HFFc6 (cell line): ENCODE results near the gene SQSTM1. TPM values are rescaled to one million over a fixed set of nuclear protein-coding genes. Genes with fewer than 3 reads are reported as not detected.

ENCODE experiments used
- DNase-seq: peaks from one replicate; pipeline ENCODE4 v3.0.0-alpha.2; 2018
- H3K27ac Mint-ChIP-seq: 2 replicates; pipeline ENCODE4 v1.8.0; 2020; ENCODE audit warnings: mild to moderate bottlenecking, mixed read lengths
- H3K27me3 Mint-ChIP-seq: 2 replicates; pipeline ENCODE4 v1.8.0; 2021; ENCODE audit warnings: mild to moderate bottlenecking, moderate library complexity, mixed read lengths; ENCODE audit not compliant: insufficient read depth
- H3K36me3 Mint-ChIP-seq: 2 replicates; pipeline ENCODE4 v1.8.0; 2021; ENCODE audit warnings: low read depth, mixed read lengths
- H3K4me1 Mint-ChIP-seq: 2 replicates; pipeline ENCODE4 v1.8.0; 2020; ENCODE audit warnings: low read depth, mixed read lengths
- H3K4me3 Mint-ChIP-seq: 2 replicates; pipeline ENCODE4 v1.8.0; 2020; ENCODE audit warnings: mild to moderate bottlenecking, moderate library complexity, mixed read lengths
- H3K9me3 Mint-ChIP-seq: 2 replicates; pipeline ENCODE4 v1.8.0; 2020; ENCODE audit warnings: mild to moderate bottlenecking, mixed read lengths
- total RNA-seq, 6 experiments: library from RNA; stranded (reverse); fragmentation: NEBNext Ultra II Directional; extraction: Animal tissue kit (Norgen Biotek cat#: 25700); gene quantifications; 2 replicates in 1 of 6; 3 replicates in 5 of 6; pipeline ENCODE4 v1.2.3, GENCODE V29; 2021
- TF ChIP-seq, protein P1 (sequence below): fragments of 200-600 bp; sonication (generic); IDR thresholded peaks from 2 replicates; pipeline ENCODE4 v1.5.0; 2021; ENCODE audit warnings: antibody characterized with exemption, mild to moderate bottlenecking

The SQSTM1 gene
- total RNA-seq, 6 experiments from 2014 or later: 188 to 282 (median 280) TPM

- H3K27ac Mint-ChIP-seq: no peak overlapping the region
- no peaks in the 10 kb centered on the region for H3K9me3 Mint-ChIP-seq
- no peaks in the 10 kb centered on the region for H3K4me1 Mint-ChIP-seq
- TF ChIP-seq, protein P1, sequence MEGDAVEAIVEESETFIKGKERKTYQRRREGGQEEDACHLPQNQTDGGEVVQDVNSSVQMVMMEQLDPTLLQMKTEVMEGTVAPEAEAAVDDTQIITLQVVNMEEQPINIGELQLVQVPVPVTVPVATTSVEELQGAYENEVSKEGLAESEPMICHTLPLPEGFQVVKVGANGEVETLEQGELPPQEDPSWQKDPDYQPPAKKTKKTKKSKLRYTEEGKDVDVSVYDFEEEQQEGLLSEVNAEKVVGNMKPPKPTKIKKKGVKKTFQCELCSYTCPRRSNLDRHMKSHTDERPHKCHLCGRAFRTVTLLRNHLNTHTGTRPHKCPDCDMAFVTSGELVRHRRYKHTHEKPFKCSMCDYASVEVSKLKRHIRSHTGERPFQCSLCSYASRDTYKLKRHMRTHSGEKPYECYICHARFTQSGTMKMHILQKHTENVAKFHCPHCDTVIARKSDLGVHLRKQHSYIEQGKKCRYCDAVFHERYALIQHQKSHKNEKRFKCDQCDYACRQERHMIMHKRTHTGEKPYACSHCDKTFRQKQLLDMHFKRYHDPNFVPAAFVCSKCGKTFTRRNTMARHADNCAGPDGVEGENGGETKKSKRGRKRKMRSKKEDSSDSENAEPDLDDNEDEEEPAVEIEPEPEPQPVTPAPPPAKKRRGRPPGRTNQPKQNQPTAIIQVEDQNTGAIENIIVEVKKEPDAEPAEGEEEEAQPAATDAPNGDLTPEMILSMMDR: no peak
- H3K4me3 Mint-ChIP-seq: no peak overlapping the region
- H3K36me3 Mint-ChIP-seq: peaks cover 12% of the 10 kb centered on the region; the same call in 1 of the 2 replicates
- no peak for DNase-seq
- H3K27me3 Mint-ChIP-seq: no peaks in the 10 kb centered on the region
Observed at GRCh38 chr5:179872828-179873575, 52.3 kb downstream of the SQSTM1 start.

- H3K4me3 Mint-ChIP-seq: no peak overlapping the region
- TF ChIP-seq, protein P1: no peak
- no peak overlapping the region for H3K27ac Mint-ChIP-seq
- no peaks in the 10 kb centered on the region for H3K4me1 Mint-ChIP-seq
- DNase-seq: no peak
- peaks cover 13% of the 10 kb centered on the region; the same call in 1 of the 2 replicates for H3K36me3 Mint-ChIP-seq
- no peaks in the 10 kb centered on the region for H3K9me3 Mint-ChIP-seq
- H3K27me3 Mint-ChIP-seq: no peaks in the 10 kb centered on the region
Observed at GRCh38 chr5:179873588-179874110, 52.9 kb downstream of the SQSTM1 start.

GRCh38 chr5:179874136-179874535 is 53.4 kb downstream of the SQSTM1 start:
- Mint-ChIP-seq H3K4me3 (no peak overlapping the region), H3K9me3 (no peaks in the 10 kb centered on the region), H3K4me1 (no peaks in the 10 kb centered on the region), H3K36me3 (peaks cover 13% of the 10 kb centered on the region; the same call in 1 of the 2 replicates), H3K27ac (no peak overlapping the region; the same call in 1 of the 2 replicates), H3K27me3 (no peaks in the 10 kb centered on the region)
- no peak for DNase-seq
- TF ChIP-seq, protein P1: no peak

DNA sequence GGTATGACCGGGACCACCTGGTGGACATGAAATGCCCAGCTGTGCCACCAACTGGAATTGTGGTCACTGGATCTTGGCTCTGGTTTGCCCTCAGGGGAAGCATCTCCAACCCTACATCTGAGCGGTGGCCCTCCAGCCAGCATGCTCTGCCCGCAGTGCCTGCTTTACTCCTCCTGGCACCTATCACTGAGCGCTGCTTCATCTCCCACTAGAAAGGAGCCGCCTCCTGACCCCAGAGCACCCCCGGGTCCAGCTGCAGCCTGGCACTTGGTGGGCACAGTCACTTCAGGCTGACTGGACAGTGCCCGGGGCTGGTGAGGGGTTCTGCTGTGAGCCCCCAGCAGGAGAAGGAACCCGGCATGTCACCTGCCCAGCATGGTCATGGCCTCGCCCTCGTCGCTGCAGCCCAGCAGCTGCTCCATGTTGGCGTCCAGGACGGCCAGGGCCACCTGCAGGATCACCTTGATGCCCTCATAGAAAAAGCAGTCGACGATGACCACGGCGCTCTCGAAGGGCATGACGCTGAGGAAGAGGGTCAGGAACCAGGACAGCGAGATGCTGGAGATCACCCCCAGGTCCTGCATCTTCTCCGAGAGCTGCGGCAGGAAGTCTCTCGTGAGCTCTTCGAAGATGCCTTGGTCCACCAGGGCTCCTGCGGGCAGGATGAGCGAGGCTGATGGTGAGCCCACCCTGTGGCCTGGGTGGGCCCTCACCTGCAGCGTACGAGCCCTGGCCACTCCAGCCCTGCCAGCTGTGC is 54.0 kb downstream of the SQSTM1 start:
- Mint-ChIP-seq H3K4me3 (no peak overlapping the region), H3K4me1 (no peaks in the 10 kb centered on the region), H3K27me3 (no peaks in the 10 kb centered on the region), H3K36me3 (peaks cover 13% of the 10 kb centered on the region; the same call in 1 of the 2 replicates), H3K27ac (no peak overlapping the region), H3K9me3 (no peaks in the 10 kb centered on the region)
- DNase-seq: no peak
- TF ChIP-seq, protein P1: no peak

DNA sequence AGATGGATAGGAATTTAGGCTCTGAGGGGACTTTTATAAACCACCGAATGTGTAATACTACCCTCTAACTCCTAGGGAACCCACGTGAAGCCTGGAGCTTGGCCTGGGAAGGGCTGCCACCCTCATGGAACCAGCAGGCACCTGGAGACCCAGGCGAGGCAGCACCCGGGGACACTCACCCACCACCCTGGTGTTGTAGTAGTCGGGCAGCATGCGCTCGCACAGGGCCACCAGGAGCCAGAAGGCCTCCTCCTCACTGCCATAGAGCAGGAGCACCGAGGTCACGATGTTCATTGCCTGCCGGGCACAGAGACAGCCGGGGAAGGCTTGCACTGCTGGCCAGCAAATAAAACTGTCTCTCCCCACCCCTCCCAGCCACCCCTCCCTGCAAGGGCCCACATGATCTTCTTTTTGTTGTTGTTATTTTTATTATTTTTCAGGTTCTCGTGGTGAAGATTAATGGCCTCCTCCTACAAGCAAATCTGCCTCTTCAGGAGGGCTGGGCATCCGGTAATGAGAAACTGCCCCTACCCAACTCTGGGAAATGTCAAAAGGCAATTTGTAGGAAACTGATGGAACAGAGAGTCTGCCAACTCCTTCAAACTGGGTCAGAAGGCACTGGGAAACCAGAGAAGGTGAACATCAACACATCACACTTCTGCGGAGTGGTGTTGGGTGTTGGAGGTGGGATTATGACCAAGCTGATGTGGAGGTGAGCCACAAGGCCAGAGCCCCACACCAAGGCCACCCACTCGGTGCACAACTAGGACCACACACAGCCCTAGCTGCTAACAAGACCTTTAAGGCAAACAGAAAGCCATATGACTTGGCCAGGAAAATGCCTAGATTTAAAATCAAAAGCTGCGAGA is 55.3 kb downstream of the SQSTM1 start:
- DNase-seq: no peak
- H3K9me3 Mint-ChIP-seq: no peaks in the 10 kb centered on the region
- TF ChIP-seq, protein P1: no peak
- peaks cover 9% of the 10 kb centered on the region; the same call in 1 of the 2 replicates for H3K36me3 Mint-ChIP-seq
- H3K4me1 Mint-ChIP-seq: no peaks in the 10 kb centered on the region
- no peak overlapping the region for H3K27ac Mint-ChIP-seq
- no peaks in the 10 kb centered on the region for H3K27me3 Mint-ChIP-seq
- no peak overlapping the region for H3K4me3 Mint-ChIP-seq
